ENCODE data around the gene ATP2B2.

Gene ATP2B2

DNA sequence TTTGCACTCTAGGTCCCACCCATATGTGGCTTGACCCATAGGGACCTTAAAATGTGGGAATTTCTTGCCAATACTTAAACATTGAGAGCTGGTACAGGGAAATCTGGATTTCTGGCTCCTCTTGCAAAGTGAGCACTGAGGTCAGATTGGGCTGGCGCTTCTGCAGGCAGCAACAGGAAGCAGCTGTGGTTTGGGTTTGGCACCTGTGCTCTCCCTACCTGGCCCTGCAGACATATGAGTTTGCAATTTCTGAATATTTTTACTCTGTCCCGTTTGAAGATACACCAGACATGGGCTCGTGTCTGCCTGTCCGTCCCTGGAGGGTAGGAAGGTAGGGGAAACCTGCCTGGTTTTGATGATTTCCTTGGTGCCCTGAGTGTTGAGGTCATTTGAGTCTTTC, 109.7 kb downstream of the ATP2B2 start:
- H4K8ac ChIP-seq (ENCODE audit: low read length), result no peak overlapping the region
- H2BK15ac ChIP-seq (ENCODE audit: low read depth, poor library complexity, severe bottlenecking), result no peak overlapping the region
- no peak overlapping the region for H3K27ac ChIP-seq (ENCODE audit: low read length, poor library complexity, severe bottlenecking)
- H3K18ac ChIP-seq (ENCODE audit: low read depth in 1 of 2, low read length in 2 of 2), result no peak overlapping the region
- no peak for DNase-seq
- H2BK5ac ChIP-seq (ENCODE audit: low read depth, low read length, poor library complexity, severe bottlenecking), result no peak overlapping the region
- no peaks in the 10 kb centered on the region for H3K9me3 ChIP-seq (ENCODE audit: control insufficient read depth, low read length)
- no peak overlapping the region for H3K4me2 ChIP-seq (ENCODE audit: low read length, poor library complexity, severe bottlenecking)
- H3K36me3 ChIP-seq (ENCODE audit: control insufficient read depth in 1 of 2, insufficient read depth in 2 of 2, low read depth in 1 of 2, low read length in 2 of 2), result no peaks in the 10 kb centered on the region
- no peak overlapping the region for H3K4me3 ChIP-seq (ENCODE audit: insufficient read depth in 1 of 2, low read depth in 1 of 2, low read length in 2 of 2)
- no peak overlapping the region for H3K23ac ChIP-seq (ENCODE audit: low read length in 2 of 2)
- no peak overlapping the region for H2BK12ac ChIP-seq (ENCODE audit: low read length in 2 of 2)
- no peak overlapping the region for H3K9ac ChIP-seq (ENCODE audit: low read length)
- 85% methylated on average over 4 of the region's 4 CpGs for WGBS
- H2AFZ ChIP-seq (ENCODE audit: low read depth, low read length), result no peak overlapping the region
- H3K14ac ChIP-seq (ENCODE audit: low read length in 2 of 2), result no peak overlapping the region
- no peaks in the 10 kb centered on the region for H3K79me1 ChIP-seq (replicated peaks; ENCODE audit: low read length, poor library complexity, severe bottlenecking)
- peaks cover 0 to 67% of the 10 kb centered on the region in 2 experiments for H3K27me3 ChIP-seq (ENCODE audit: control insufficient read depth in 1 of 2, insufficient read depth in 1 of 2, low read length in 2 of 2)
- no peak overlapping the region for H3K4ac ChIP-seq (ENCODE audit: low read depth in 1 of 2, low read length in 2 of 2)
- no peak overlapping the region for H2BK120ac ChIP-seq (ENCODE audit: low read depth, low read length)
- peaks cover 3% of the 10 kb centered on the region for H3K4me1 ChIP-seq (ENCODE audit: control insufficient read depth, insufficient read depth, low read depth, low read length)
- no peak overlapping the region for H4K91ac ChIP-seq (ENCODE audit: low read length)
- no peak overlapping the region for H2AK5ac ChIP-seq (ENCODE audit: low read length, severe bottlenecking)

DNA sequence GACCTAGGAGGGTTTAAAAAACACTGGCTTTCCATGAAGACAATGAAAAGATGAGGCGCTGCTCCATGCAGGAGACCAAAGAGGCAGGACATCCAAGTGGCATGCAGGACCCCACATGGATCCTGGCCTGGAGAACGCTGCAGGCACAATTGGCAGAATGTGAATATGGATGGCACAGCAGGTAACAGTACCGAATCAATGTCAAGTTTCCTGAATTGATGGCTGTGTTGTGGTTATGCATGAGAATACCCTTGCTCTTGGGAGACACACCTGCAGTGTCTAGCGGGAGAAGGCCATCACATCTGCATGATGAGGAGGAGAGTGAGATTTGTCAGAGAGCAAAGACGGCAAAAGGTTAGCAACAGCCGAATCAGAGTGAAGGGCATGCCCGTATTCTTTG, 110.2 kb downstream of the ATP2B2 start:
- H2BK5ac ChIP-seq (ENCODE audit: low read depth, low read length, poor library complexity, severe bottlenecking), result no peak overlapping the region
- H4K8ac ChIP-seq (ENCODE audit: low read length), result no peak overlapping the region
- H3K4ac ChIP-seq (ENCODE audit: low read depth in 1 of 2, low read length in 2 of 2), result no peak overlapping the region
- no peak overlapping the region for H3K4me3 ChIP-seq (ENCODE audit: insufficient read depth in 1 of 2, low read depth in 1 of 2, low read length in 2 of 2)
- H3K27ac ChIP-seq (ENCODE audit: low read length, poor library complexity, severe bottlenecking), result no peak overlapping the region
- no peak overlapping the region for H2BK15ac ChIP-seq (ENCODE audit: low read depth, poor library complexity, severe bottlenecking)
- H3K9me3 ChIP-seq (ENCODE audit: control insufficient read depth, low read length), result peaks cover 4% of the 10 kb centered on the region
- H3K9ac ChIP-seq (ENCODE audit: low read length), result no peak overlapping the region
- no peak overlapping the region for H3K4me2 ChIP-seq (ENCODE audit: low read length, poor library complexity, severe bottlenecking)
- no peak for DNase-seq
- WGBS, result 74% methylated on average over 7 of the region's 7 CpGs
- H3K4me1 ChIP-seq (ENCODE audit: control insufficient read depth, insufficient read depth, low read depth, low read length), result peaks cover under 1% of the 10 kb centered on the region
- H3K79me1 ChIP-seq (replicated peaks; ENCODE audit: low read length, poor library complexity, severe bottlenecking), result no peaks in the 10 kb centered on the region
- H2BK120ac ChIP-seq (ENCODE audit: low read depth, low read length), result peak overlapping the region; percentile 23
- peaks cover 0 to 71% of the 10 kb centered on the region in 2 experiments for H3K27me3 ChIP-seq (ENCODE audit: control insufficient read depth in 1 of 2, insufficient read depth in 1 of 2, low read length in 2 of 2)
- H2AK5ac ChIP-seq (ENCODE audit: low read length, severe bottlenecking), result no peak overlapping the region
- H3K18ac ChIP-seq (ENCODE audit: low read depth in 1 of 2, low read length in 2 of 2), result no peak overlapping the region
- no peaks in the 10 kb centered on the region for H3K36me3 ChIP-seq (ENCODE audit: control insufficient read depth in 1 of 2, insufficient read depth in 2 of 2, low read depth in 1 of 2, low read length in 2 of 2)
- H2AFZ ChIP-seq (ENCODE audit: low read depth, low read length), result no peak overlapping the region
- H3K14ac ChIP-seq (ENCODE audit: low read length in 2 of 2), result peak overlapping the region in 1 of 2 experiments; percentile 49
- no peak overlapping the region for H3K23ac ChIP-seq (ENCODE audit: low read length in 2 of 2)
- no peak overlapping the region for H4K91ac ChIP-seq (ENCODE audit: low read length)
- H2BK12ac ChIP-seq (ENCODE audit: low read length in 2 of 2), result no peak overlapping the region

DNA sequence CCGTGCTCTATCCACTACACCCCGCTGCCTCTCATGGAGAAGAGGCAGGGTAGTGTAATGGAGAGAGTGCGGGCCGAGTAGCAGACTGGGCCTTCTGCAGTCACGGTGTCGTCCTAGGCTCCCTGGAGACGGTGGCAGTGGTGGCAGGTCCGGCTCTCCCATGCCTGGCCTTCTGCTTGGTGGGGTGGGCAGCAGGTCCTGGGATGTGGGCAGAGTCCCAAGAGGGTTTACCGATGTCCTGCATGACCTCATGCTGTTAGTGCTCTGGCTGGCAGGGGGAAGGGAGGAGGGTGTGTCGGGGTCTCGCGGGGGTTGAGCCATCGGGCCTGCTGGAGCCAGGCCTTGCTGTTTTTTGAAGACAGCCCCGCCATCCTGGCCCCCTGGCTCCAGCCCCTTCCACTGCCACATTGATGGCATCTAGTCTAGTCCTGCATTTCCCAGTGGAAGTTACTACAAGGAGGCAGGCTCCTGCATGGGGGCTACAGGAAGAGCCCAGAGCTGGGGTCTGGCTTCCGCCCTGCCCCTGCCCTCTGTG, 110.8 kb downstream of the ATP2B2 start:
- H3K27me3 ChIP-seq (ENCODE audit: control insufficient read depth in 1 of 2, insufficient read depth in 1 of 2, low read length in 2 of 2), result peaks cover 0 to 71% of the 10 kb centered on the region in 2 experiments
- no peak overlapping the region for H3K4me2 ChIP-seq (ENCODE audit: low read length, poor library complexity, severe bottlenecking)
- peak overlapping the region; percentile 23 for H2BK120ac ChIP-seq (ENCODE audit: low read depth, low read length)
- 83% methylated on average over 11 of the region's 15 CpGs for WGBS
- H2BK5ac ChIP-seq (ENCODE audit: low read depth, low read length, poor library complexity, severe bottlenecking), result no peak overlapping the region
- H3K14ac ChIP-seq (ENCODE audit: low read length in 2 of 2), result no peak overlapping the region
- H3K23ac ChIP-seq (ENCODE audit: low read length in 2 of 2), result no peak overlapping the region
- no peak overlapping the region for H4K91ac ChIP-seq (ENCODE audit: low read length)
- DNase-seq, result no peak
- H3K27ac ChIP-seq (ENCODE audit: low read length, poor library complexity, severe bottlenecking), result no peak overlapping the region
- H2BK12ac ChIP-seq (ENCODE audit: low read length in 2 of 2), result no peak overlapping the region
- H3K9ac ChIP-seq (ENCODE audit: low read length), result no peak overlapping the region
- no peak overlapping the region for H4K8ac ChIP-seq (ENCODE audit: low read length)
- no peaks in the 10 kb centered on the region for H3K4me1 ChIP-seq (ENCODE audit: control insufficient read depth, insufficient read depth, low read depth, low read length)
- H2BK15ac ChIP-seq (ENCODE audit: low read depth, poor library complexity, severe bottlenecking), result no peak overlapping the region
- H3K79me1 ChIP-seq (replicated peaks; ENCODE audit: low read length, poor library complexity, severe bottlenecking), result no peaks in the 10 kb centered on the region
- no peak overlapping the region for H3K4ac ChIP-seq (ENCODE audit: low read depth in 1 of 2, low read length in 2 of 2)
- no peak overlapping the region for H3K4me3 ChIP-seq (ENCODE audit: insufficient read depth in 1 of 2, low read depth in 1 of 2, low read length in 2 of 2)
- no peaks in the 10 kb centered on the region for H3K36me3 ChIP-seq (ENCODE audit: control insufficient read depth in 1 of 2, insufficient read depth in 2 of 2, low read depth in 1 of 2, low read length in 2 of 2)
- no peak overlapping the region for H2AFZ ChIP-seq (ENCODE audit: low read depth, low read length)
- peaks cover 9% of the 10 kb centered on the region for H3K9me3 ChIP-seq (ENCODE audit: control insufficient read depth, low read length)
- H2AK5ac ChIP-seq (ENCODE audit: low read length, severe bottlenecking), result no peak overlapping the region
- H3K18ac ChIP-seq (ENCODE audit: low read depth in 1 of 2, low read length in 2 of 2), result no peak overlapping the region

DNA sequence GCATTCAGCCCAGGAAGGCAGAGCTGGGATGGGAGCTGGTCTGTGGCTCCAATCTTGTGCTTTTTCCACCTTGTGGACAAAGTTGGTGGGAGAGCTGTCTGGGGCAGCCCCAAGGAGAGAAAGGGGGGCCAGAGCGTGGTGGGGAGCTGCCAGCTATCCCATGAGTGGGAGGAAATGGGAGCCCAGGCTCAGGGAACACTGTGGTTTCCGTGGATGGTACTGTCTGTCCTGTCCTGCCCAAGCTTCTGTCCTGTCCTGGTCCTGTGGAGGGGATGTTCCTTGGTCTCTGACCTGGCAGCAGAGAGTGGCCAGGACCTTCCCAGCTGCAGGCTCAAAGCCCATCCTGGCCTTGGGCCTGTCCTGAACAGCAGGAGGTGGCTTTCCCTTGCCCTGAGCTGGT, 111.9 kb downstream of the ATP2B2 start:
- Histone ChIP-seq H3K4me3 (ENCODE audit: insufficient read depth in 1 of 2, low read depth in 1 of 2, low read length in 2 of 2) (no peak overlapping the region), H3K18ac (ENCODE audit: low read depth in 1 of 2, low read length in 2 of 2) (no peak overlapping the region), H3K27ac (ENCODE audit: low read length, poor library complexity, severe bottlenecking) (no peak overlapping the region), H2BK12ac (ENCODE audit: low read length in 2 of 2) (no peak overlapping the region), H3K27me3 (ENCODE audit: control insufficient read depth in 1 of 2, insufficient read depth in 1 of 2, low read length in 2 of 2) (peaks cover 0 to 71% of the 10 kb centered on the region in 2 experiments), H2AFZ (ENCODE audit: low read depth, low read length) (no peak overlapping the region), H3K23ac (ENCODE audit: low read length in 2 of 2) (no peak overlapping the region), H3K79me1 (replicated peaks; ENCODE audit: low read length, poor library complexity, severe bottlenecking) (no peaks in the 10 kb centered on the region), H2AK5ac (ENCODE audit: low read length, severe bottlenecking) (no peak overlapping the region), H3K4me1 (ENCODE audit: control insufficient read depth, insufficient read depth, low read depth, low read length) (no peaks in the 10 kb centered on the region), H3K9me3 (ENCODE audit: control insufficient read depth, low read length) (peaks cover 20% of the 10 kb centered on the region), H2BK5ac (ENCODE audit: low read depth, low read length, poor library complexity, severe bottlenecking) (no peak overlapping the region), H3K4ac (ENCODE audit: low read depth in 1 of 2, low read length in 2 of 2) (no peak overlapping the region), H4K91ac (ENCODE audit: low read length) (no peak overlapping the region), H2BK120ac (ENCODE audit: low read depth, low read length) (no peak overlapping the region), H2BK15ac (ENCODE audit: low read depth, poor library complexity, severe bottlenecking) (no peak overlapping the region), H3K9ac (ENCODE audit: low read length) (no peak overlapping the region), H3K4me2 (ENCODE audit: low read length, poor library complexity, severe bottlenecking) (no peak overlapping the region), H3K14ac (ENCODE audit: low read length in 2 of 2) (no peak overlapping the region), H4K8ac (ENCODE audit: low read length) (no peak overlapping the region), H3K36me3 (ENCODE audit: control insufficient read depth in 1 of 2, insufficient read depth in 2 of 2, low read depth in 1 of 2, low read length in 2 of 2) (no peaks in the 10 kb centered on the region)
- no peak for DNase-seq
- WGBS, result 56% methylated on average over 2 of the region's 2 CpGs
